HG03066 (cell line): ENCODE data around the gene FAM98C.
A peak's percentile ranks its signal among the peaks of the same experiment; 100 is the strongest.

ENCODE experiments used
- ATAC-seq: cut with Tn5 transposase; IDR thresholded peaks from one replicate; pipeline ENCODE4 v1.9.1; 2021; ENCODE audit warnings: low read depth; ENCODE audit not compliant: unreplicated experiment

Gene FAM98C

DNA sequence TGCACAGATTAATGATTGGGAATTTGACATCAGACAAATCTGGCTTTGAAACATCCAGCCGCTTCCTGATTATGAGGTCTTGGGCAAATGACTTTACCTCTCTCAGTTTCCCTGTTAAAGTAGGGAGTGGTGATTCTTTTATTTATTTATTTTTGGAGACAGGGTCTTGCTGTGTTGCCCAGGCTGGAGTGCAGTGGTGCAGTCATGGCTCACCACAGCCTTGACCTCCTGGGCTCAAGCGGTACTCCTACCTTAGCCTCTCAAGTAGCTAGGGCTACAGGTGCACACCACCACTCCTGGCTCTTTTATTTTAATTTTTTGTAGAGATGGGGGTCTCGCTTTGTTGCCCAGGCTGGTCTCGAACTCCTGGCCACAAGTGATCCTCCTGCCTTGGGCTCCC is 25.8 kb upstream of the FAM98C start:
- no peak for ATAC-seq

DNA sequence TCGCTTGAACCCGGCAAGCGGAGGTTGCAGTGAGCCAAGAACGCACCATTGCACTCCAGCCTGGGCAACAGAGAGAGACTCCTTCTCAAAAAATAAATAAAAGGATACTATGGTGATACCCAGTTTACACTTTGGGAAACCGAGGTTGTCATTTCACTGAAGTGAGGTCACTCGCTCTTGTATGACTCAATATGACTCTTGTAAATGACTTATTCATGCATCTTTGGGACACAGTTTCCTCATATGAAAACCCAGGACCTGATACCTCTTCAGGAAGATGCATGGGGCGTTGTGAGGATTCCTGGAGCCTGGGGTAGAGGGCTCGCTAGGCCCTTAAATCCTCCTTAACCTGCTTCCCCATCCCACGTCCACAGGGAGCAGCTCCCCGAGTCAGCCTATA is 24.0 kb upstream of the FAM98C start:
- ATAC-seq: no peak

DNA sequence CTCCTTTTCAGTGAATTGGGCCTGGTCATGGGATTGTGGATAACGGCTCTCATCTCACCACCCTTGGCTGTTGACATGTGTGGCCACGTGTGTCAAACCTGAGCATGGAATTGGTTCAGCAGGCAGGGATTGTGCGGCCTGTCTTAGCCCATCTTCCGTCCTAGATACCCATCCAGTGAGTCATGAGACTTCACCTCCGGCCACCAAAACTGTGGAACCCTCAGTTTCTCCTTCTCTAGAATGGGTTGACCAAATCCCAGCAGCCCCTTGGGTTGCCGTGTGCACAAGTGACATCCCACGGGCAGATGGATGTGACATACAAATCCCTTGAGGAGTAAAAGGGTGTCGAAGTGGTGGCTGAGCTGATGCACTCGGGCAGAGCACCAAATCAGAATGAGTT is 21.8 kb upstream of the FAM98C start:
- no peak for ATAC-seq

DNA sequence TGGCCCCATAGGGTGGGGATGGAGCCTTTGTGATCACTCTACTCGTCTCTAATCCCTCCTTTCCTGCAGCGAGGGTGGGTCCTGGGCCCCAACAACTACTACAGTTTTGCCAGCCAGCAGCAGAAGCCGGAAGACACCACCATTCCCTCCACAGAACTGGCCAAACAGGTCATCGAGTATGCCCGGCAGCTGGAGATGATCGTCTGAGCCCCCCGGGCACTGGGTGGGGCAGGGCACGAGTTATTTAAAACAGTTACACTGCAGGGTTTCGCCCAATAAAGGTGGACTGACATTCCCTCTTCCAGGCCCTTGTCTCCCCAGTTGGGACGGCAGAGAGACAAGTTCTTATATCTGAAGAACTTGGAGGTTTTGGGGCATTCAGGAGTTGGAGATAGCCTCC is 19.7 kb upstream of the FAM98C start:
- no peak for ATAC-seq

DNA sequence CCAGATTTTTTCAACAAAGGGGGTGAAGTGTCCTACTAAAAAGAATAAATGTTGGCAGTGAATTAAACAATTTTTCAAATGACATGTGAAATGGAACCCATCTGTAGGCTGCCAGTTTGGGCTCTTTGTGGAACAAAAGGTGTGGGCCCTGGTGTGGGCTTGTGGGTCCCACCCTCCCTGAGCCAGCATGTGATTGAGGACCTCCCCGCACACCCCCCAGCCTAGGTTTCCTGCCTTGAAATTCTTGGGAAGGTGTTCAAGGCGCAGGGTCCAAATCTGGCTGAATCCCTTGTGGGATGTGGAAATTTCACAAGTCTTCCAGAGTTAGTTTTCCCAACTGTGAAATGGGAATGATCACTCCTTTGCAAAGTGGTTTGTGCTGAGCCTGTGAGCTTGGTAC is 19.1 kb upstream of the FAM98C start:
- no peak for ATAC-seq

DNA sequence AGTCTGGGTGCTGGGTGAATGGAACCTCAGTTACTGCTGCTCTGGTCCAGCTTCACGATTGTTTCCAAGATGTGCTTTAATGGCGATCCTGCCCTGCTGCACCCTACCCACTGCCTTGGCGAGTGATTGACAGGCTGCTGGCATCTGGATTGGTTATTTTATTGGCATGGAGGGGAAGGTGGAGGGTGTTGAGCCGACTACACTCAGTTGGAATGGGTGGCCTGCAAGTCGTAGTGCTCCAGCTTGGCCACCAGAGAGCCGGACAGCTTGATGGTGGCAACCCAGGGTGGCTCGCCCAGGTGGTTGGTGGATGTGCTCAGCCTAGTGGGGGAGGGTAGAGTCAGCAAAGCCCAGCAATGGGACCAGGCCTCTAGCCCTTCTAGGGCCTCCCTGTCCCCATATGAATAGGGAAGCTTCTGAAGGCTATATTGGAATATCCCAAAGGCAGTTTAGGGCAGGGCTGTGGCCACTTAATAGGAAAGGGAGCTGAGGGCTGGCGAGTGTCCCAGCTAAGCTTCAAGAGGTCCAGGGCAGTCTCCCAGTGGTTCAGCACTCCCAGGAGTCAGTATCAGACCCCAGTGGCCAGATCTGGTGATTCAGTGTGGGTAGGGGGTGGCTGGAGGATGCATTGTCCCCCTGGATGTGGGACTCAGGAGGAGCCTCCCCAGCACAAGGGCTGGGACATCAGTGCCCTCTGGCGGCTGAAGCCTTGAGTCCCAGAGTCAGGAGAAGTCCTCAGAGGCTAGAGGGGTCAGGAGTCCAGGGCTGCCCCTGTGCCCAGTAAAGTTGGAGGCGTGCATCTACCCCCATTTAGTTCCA is 18.5 kb upstream of the FAM98C start:
- ATAC-seq: no peak

DNA sequence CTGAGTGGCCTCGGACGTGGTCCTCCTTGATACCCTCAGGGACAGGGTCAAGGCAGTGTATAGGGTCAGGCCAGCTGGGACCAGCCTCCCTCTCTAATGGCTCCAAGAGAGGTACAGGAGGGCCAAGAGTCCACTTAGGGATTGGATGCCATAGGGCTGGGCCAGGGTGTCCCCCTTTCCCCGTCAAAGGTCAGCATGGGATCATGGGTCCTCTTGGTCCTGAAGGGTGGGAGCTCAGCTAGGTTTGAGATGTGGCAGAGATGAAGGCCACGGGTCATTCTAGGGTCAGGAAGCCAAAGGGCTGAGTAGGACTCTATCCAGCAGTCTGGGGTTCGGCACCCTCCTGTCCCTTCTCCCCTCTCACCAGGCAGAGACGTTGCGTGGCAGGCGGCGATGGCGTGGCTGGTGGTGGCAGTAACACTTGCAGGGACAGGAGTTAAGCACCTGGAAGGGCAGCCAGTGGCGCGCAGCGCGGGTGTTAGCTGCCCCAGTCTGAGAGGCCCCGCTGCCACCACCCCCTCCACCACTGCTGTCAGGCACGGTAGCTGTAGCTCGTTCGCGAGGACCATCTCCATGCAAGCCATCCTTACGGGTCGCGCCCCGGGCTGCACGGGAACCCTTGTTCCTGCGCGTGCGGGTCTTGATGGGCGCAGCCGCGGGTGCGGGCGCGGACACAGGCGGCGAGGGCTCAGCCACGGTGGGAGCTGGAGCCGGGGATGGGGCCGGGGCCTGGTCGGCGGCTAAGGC is 17.7 kb upstream of the FAM98C start:
- ATAC-seq: no peak

DNA sequence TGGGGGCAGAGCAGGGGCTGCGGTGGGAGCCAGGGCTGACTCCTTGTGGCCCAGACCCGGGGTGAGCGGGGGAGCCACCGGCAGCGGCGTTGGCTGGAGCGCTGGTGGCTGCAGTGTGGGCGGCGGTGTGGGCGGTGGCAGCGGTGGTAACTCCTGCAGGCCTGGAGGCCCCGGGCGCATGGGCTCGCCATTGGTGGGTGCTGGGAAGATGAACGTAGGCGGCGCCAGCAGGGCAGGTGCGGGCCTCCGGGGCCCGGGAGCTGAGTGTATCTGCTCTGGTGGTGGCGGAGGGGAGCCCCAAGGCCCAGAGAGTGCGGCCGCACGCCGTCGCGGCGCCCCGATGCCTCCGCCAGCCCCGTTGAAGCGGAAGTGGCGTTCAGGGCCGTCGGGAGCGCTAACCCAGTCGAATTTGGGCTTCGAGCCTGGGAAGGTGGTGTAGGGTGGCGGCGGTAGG is 17.1 kb upstream of the FAM98C start:
- ATAC-seq: no peak

DNA sequence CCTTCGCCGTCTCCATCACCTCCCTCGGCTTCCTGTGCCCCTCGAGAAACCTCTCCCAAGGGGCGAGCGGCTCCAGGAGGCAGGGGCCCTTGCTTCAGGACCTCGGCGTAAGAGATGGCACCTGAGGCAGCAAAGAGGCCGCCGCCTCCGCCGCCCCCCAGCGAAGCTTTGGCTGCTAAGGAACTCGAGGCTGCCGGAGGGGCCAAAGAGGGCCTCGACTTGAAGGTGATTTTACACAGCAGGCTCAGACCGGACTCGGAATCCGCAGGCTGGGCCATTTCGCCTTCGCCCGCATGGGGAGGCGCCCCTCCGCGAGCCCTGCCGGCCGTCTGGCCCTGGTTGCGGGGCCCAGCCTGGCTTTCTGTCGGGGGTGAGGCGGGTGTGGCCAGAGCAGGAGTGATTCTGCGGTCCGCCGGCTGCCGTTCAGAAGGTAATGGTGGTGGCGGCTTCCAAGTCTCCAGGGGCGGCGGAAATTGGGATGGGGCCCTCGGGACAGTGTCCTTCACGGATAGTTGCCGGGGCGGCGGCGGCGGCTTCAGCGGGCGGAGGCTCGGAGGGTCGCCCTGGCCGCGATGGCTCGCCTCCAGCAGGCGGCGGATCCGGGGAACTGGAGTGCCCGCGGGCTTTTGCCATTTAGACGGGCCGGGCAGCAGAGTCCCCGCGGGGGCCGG is 16.5 kb upstream of the FAM98C start:
- no peak for ATAC-seq

DNA sequence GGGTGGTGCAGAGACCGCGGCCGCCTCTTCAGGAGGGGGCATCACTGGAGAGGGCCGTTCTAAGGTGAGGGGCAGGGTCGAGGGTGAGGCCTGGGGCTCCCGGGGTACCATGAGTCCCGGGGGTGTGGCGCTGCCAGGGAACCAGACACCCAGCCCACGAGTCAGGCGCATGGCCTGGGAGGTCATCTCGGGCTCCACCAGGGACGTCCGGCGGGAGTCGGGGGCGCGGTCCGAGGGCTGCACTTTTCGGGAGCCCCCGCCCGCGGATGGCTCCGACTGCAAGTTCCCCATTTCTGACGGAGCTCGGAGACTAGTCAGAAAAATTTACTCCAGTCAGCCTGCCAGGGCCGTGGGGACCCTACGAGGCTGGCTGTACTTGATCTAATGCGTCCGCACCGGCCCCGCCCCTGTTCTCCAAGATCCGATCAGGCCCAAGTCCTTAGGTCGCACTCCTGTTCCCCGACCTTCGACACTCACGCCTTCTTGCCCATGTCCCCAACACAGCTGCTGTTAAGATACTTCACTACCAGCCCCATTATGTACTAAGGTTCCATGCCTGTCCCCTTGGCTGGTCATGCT is 15.8 kb upstream of the FAM98C start:
- ATAC-seq: peak; percentile 9

DNA sequence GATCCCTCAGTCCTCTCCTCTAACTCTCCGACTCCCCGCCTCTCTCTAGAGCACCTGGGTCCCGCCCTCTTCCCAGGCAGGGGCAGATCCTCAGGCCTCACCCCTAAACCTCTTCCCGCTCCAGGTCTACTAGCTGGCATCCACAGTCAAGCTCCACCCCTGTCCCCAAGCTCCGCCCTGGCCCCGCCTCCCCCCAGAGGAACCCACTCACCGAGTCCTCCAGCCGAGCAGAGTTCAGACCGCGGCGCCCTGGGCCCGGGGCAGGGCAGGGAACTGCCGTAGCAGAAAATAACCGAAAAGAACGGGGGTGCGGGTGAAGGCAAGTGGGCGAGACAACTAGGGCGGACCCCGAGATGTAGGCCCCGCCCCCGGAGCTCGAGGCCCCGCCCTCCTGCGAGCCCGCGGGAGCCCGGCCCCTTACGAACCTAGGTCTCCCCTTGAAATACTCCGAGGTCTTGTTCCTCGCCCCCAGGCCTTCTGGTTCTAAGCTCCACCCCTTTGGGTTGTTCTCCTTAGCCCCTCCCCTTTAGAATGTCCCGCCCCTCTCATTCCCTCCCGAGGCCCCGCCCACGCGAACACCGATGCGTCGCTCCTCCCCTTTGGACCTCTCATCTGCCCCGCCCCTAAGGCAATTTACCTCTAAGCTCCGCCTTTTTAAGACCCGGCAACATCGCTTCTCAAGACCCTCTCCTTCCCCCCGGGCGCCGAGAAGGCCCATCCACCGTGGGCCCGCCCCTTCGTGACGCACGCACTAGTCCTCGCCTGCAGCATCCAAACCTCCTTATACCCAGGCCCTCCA is 15.1 kb upstream of the FAM98C start, which contains the start of gene GGN:
TSS of gene GGN (minus strand) at position 485 of the 799 bp plus-strand sequence. CDS start 773 bp downstream, outside the sequence.
- ATAC-seq: peak; percentile 54

DNA sequence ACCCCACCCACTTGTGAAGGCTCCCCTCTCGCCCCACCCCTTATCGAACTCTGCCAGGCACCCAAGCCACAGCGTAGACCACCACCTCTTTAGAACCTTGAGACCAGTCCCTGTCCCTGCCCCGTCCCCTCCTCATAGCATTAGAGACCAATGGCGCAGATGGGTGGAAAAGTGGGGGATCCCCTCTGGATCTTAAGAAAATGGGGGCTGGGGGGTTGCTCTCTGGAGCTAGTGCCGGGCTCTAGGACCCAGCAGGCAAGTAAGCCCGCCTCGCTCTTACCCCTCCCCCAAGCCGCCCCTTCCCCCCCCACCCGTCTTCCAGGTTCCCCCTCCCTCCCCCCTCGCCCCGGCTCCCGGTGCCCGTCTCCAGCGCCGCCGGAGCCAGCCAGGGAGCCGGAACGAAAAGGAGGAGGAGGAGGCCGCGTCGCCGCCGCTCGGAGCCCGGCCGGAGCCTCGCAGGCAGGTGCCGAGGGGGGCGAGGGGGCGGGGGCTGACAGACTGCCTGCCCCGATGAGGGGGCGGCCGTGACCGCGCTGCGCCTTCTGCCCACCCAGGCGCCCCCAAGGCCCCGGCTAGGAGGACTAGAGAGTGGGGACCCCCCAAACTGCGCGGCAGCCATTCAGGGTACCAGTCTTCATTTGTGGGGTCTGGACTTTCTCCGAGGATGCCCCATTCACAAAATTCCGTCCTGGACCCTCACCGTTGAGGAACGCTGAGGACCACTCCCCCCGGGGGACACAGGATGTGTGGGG is 14.4 kb upstream of the FAM98C start, which contains the start of gene SPRED3:
TSS of gene SPRED3 (plus strand) at position 349 of the 752 bp plus-strand sequence. CDS start 1,606 bp downstream, outside the sequence.
- no peak for ATAC-seq

DNA sequence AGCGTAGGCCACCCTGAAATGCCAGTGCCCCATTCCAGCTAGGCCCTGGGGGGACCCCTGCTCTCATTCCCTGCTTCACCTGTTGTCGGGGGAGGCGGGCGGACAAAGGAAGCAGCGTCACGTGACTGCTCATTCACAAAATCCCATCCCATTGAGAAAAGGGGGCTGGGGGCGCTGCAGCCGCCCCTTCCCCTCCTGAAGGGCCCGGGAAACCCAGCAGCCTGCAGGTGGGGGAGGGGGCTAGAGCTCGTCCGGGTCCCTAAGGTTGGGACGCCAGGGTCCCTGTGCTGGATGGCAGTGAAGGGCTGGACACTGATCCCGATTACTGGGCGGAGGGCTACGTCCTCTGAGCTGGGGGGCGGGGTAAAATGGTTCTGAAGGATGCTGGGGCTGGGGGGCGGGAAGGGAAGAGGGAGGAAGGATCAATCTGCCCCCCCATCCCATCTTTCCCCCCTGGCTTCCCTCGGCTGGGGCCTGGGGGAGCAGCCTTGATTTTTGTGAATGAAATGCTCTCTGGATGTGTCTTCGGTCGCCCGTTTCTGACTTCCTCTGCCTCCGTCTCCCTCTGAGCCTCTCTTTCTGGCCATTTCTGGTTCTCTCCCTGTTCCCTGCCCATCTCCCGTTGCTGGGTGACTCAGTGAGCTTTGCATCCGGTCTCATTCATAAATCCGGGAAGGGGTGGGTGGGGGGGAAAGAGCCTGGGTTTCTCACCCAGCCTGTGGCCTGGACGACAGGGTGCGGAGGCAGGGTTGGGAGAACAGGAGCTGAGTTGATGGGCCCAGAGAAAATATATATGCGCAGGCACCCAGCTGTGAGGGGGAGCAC is 13.6 kb upstream of the FAM98C start:
- no peak for ATAC-seq

DNA sequence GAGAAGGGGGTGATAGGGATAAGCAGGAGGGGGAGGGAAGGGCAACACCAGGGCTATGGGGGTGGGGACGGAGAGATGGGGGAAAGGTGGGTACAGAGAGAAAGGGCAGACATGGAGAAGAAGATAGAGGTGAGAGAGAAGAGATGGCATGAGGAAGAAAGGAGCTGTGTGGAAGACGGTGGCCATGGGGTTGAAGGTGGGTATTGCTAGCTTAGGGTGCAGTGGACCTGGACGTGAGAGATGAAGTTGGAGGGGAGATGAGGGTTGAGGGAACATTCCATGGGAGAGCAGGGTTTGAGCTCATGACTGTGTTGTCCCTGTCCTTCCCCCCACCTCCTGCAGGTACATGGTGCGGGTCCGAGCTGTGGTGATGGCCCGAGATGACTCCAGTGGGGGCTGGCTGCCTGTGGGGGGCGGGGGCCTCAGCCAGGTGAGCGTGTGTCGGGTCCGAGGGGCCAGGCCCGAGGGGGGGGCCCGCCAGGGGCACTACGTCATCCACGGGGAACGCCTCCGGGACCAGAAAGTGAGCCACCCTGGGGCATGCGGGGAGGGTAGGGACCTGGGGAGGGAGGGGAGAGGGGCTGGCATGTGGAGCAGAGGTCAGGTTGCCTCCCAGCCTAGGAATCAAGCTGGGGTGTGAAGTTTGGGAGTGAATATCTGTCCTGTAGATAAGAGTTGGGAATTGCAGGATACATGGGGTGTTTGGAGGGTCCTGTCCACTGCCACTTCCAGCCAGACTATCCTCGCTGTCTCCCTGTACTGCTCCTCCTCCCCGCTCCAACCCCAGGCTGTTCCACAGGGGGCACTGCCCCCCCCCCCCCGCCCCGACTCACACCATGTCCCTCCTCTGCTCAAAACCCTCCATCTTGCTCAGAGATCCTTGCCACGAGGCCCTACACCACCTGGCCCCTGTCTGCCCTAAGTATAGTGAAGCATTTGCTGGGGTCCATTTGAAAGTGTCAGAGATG is 12.7 kb upstream of the FAM98C start:
- no peak for ATAC-seq

DNA sequence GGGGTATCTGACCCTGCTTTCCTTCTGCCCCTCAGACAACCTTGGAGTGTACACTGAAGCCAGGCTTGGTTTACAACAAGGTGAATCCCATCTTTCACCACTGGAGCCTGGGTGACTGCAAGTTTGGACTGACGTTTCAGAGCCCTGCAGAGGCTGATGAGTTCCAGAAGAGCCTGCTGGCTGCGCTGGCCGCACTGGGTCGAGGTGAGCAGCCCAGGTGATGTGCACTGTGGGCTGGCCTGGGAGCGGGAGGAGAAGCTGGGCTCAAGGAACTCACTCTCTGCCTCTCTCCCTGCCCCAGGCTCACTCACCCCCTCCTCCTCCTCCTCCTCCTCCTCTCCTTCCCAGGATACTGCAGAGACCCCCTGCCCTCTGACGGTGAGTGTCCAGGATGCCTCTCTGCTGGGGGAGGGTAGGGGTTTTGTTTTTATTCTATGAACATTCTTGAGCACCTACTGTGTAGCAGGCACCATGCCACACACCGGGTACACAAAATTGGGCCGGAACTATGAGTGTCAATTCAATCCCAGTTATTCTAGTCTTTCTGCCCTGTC is 10.9 kb upstream of the FAM98C start:
- ATAC-seq: no peak

DNA sequence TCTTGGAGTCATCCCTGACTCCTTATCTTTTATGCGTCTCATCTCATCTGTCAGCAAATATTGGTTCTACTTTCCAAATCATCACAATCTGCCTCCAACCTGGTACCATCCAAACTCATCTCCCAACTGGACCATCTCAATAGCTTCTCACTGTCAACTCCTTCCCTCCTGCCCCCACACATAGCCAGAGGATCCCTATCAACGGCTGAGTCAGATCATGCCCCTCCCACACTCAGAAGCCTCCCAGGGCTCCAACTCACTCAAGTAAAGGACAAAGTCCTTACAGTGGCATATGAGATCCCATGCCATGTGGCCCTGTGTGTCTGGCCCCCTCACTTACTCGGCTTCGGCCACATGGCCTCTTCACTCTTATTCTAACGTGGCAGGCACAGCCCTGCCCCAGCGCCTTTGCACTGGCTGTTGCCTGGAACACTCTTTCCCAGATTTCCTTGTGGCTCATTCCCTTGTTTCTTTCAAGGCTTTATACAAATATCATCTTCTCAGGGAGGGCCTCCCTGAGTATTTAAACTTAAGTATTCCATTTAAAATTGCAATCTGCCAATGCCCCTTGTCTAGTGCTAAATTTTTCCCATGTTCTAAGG is 10.1 kb upstream of the FAM98C start:
- no peak for ATAC-seq

DNA sequence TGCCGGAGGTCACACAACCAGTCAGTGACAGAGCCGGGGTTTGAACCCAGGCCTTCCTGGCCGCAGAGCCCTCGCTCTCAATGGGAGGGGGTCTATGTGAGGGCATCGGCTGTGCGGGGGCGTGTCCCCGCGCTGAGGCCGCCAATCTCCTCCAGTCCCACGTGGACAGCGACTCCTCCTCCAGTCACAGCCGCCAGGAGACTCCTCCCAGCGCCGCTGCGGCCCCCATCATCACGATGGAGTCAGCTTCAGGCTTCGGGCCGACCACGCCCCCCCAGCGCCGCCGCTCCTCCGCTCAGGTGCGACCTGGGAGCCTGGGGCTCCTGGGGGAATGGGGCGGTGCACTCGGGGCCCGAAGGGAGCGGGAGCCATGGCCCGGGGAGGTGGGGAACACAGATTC is 8.4 kb upstream of the FAM98C start:
- ATAC-seq: no peak
